HAP-1 (cell line): ENCODE data around the gene PDPK1.
"Not testable (repeated sequence)": the region's sequence is repeated elsewhere in the genome, so short reads cannot be mapped to it uniquely, and the experiment has no call there.

Experiments used
- DNase-seq, 2 experiments: peaks; one replicate each; pipeline ENCODE4 v3.0.0-alpha.2; 2016 to 2020; ENCODE audit warnings: low spot score in 2 of 2
- H3K27me3 ChIP-seq: fragments of 250-450 bp; sonication (Bioruptor Pico); 2 replicates; pipeline ENCODE4 v1.5.1; 2020; ENCODE audit warnings: low read depth, mild to moderate bottlenecking, moderate library complexity
- H3K36me3 ChIP-seq: fragments of 250-450 bp; sonication (Bioruptor Pico); replicated peaks from 2 replicates; pipeline ENCODE4 v1.5.1; 2020; ENCODE audit warnings: mild to moderate bottlenecking
- H3K4me1 ChIP-seq: fragments of 250-450 bp; sonication (Bioruptor Pico); 2 replicates; pipeline ENCODE4 v1.5.1; 2020; ENCODE audit warnings: mild to moderate bottlenecking
- H3K4me3 ChIP-seq: fragments of 250-450 bp; sonication (Bioruptor Pico); 2 replicates; pipeline ENCODE4 v1.5.1; 2020; ENCODE audit warnings: mild to moderate bottlenecking, moderate library complexity
- H3K9me3 ChIP-seq: fragments of 250-450 bp; sonication (Bioruptor Pico); 2 replicates; pipeline ENCODE4 v1.5.1; 2020; ENCODE audit warnings: mild to moderate bottlenecking, moderate library complexity
- in situ Hi-C: fragments of 300-500 bp; cut with MboI; formaldehyde crosslinking; loops from 3 replicates; pipeline ENCODE4 v1.14.3; 2020; ENCODE audit warnings: low sequenced_read_pairs, inconsistent platforms, mixed read lengths

Gene PDPK1

DNA sequence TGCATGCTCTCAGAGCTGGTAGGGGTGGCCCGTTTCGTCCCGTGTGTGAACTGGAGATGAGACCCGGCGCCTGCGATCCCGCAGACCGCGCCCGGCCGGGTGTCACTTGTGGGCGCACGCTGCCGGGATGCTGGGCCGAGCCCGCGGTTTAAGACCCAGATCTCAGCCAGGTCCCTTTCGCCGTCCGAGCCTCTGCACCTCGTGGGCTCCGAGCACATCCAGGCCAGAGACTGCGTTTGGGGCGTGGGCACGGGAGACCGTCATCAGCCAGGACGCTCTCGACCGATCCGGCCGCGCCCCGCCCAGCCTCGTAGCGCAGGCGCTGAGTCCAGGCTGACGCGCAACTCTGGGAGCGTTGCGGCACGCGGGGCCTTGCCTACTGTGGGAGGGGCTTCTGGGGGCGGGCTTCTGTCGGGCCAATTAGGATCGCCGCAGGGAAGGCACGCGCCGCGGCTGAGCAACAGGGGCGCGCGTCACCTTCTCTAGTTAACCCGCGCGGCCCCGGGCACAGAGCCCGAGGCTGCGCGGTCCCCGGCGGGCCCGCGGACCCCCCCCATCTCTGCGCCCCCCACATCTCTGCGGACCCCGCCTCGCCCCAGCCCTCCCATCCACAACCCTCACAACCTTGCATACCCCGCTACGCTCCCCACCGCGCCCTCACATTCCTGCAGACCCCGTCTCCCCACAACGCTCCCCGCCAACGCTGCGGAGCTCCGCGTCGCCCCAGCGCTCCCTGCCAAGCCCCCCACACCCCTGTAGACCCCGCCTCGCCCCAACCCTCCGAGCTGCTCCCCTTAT lies 5.9 kb upstream of the PDPK1 start:
- peak; percentile 96 to 99 for DNase-seq
- in situ Hi-C loops = no loop called here
- Histone ChIP-seq H3K36me3 (peaks cover 12% of the 10 kb centered on the region), H3K27me3 (no peaks in the 10 kb centered on the region), H3K9me3 (no peaks in the 10 kb centered on the region), H3K4me3 (peak overlapping the region; percentile 37), H3K4me1 (peaks cover 11% of the 10 kb centered on the region)

DNA sequence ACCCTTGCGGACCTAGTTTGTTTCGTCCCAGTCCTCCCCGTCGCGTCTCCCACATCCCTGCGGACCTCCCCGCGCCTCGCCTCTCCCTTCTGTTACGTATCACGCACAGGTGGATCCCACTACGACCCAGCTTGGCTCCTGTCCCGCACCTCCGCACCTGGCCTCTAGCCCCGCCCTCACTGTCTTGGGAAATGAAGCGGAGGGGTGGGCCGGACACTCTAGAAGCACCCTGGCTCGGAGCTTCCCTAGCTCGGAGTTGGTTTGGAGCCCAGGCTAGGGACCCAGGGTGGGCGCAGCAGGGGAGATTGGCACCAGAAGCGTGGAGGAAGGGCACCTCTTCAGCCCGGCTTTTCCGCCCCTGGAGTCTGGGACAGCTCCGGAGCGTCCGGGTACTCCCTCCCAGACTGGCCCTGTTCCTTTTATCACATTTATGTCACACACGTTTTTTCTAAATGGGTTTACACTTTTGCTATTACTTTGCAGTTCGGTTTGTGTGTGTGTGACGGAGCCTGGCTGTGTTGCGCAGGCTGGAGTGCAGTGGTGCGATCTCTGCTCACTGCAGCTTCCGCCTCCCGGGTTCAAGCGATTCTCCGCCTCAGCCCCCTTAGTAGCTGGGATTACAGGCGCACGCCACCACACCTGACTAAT lies 5.2 kb upstream of the PDPK1 start:
- DNase-seq = peak in 1 of 2 experiments; percentile 76

DNA sequence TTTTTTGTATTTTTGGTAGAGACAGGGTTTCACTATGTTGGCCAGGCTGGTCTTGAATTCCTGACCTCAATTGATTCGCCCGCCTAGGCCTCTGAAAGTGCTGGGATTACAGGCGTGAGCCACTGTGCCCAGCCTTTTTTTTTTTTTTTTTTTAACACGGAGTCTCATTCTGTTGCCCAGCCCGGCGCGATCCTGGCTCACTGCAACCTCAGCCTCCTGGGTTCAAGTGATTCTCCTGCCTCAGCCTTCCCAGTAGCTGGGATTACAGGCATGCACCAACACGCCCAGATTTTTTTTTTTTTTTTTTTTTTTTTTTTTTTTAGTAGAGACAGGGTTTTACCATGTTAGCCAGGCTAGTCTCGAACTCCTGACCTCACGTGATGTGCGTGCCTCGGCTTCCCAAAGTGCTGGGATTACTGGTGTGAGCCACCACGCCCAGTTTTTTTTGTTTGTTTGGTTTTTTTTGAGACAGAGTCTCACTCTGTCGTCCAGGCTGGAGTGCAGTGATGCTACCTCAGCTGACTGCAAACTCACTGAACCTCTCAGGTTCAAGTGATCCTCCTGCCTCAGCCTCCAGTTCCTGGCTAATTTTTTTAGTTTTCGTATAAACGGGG lies 4.6 kb upstream of the PDPK1 start:
- H3K36me3 ChIP-seq, H3K27me3 ChIP-seq, DNase-seq, in situ Hi-C loops, H3K9me3 ChIP-seq: not testable (repeated sequence)
- Histone ChIP-seq H3K4me1 (peaks cover 15% of the 10 kb centered on the region), H3K4me3 (peak overlapping the region; percentile 37)

More for the DNA sequence above, 5.2 kb upstream of the PDPK1 start:
- H3K9me3 ChIP-seq = no peaks in the 10 kb centered on the region
- in situ Hi-C loops = no loop called here
- H3K4me1 ChIP-seq = peaks cover 15% of the 10 kb centered on the region
- H3K36me3 ChIP-seq = peaks cover 10% of the 10 kb centered on the region
- H3K4me3 ChIP-seq = peak overlapping the region; percentile 37
- no peaks in the 10 kb centered on the region for H3K27me3 ChIP-seq

DNA sequence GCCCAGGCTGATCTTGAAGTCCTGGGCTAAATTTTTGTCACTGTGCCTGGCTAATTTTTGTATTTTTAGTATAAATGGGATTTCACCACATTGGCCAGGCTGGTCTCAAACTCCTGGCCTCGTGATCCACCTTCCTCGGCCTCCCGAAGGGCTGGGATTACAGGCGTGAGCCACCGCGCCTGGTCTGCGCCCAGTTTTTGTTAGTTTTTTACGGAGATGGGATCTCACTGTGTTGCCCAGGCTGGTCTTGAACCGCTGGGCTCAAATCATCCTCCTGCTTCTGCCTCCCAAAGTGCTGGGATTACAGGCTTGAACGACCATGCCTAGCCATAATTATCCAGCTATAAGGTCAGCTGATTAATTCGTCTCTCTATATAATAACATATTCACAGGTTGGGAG lies 3.9 kb upstream of the PDPK1 start:
- Histone ChIP-seq H3K36me3 (no peaks in the 10 kb centered on the region; the same call in none of the 2 replicates), H3K9me3 (no peaks in the 10 kb centered on the region), H3K4me1 (peaks cover 15% of the 10 kb centered on the region), H3K4me3 (no peak overlapping the region), H3K27me3 (no peaks in the 10 kb centered on the region)
- no peak for DNase-seq
- in situ Hi-C loops = no loop called here

DNA sequence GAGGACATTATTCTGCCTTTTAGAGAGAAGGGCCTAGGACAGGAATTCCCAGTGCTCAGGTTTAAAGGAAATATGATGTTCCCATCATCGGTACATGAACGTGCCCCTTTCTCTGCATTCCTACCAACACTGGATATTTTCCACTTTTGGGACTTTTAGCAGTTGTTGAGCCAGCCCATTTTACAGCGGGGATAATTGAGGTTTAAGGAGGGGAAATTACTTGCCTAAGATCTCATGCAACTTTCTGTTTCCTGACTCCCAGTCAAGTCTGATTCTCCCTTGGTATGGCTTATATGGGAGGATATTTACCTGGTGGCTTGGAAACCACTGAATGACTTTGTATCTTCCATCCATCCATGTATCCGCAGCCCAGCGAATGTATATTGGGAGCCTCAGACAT lies 3.5 kb upstream of the PDPK1 start:
- H3K9me3 ChIP-seq, H3K36me3 ChIP-seq, in situ Hi-C loops, H3K4me3 ChIP-seq, H3K27me3 ChIP-seq: not testable (repeated sequence)
- DNase-seq = peak in 1 of 2 experiments; percentile 7
- H3K4me1 ChIP-seq = peaks cover 15% of the 10 kb centered on the region

DNA sequence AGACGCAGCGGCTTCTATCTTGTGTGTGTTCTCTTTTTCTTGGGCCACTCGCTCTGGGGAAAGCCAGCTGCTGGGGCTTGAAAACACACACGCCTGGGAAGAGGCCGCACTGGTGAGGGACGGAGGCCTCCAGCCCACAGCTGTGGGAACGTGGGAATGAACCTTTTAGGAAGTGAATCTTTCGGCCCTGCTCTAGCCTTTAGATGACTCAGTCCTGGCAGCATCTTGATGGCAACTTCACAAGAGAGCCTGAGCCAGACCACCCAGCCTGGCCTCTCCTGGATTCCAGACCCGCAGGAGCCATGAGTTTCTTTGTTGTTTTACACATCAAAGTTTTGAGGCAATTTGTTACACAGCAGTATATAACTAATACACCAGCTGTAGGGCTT lies 2.2 kb upstream of the PDPK1 start:
- no peak overlapping the region for H3K4me3 ChIP-seq
- in situ Hi-C loops = loop anchor here (5.0 kb wide), 1 partner anchor 62 kb away; no protein-coding TSS in a partner anchor
- H3K9me3 ChIP-seq = no peaks in the 10 kb centered on the region
- peaks cover 15% of the 10 kb centered on the region for H3K4me1 ChIP-seq
- no peaks in the 10 kb centered on the region; the same call in 1 of the 2 replicates for H3K36me3 ChIP-seq
- DNase-seq = no peak
- H3K27me3 ChIP-seq = no peaks in the 10 kb centered on the region

DNA sequence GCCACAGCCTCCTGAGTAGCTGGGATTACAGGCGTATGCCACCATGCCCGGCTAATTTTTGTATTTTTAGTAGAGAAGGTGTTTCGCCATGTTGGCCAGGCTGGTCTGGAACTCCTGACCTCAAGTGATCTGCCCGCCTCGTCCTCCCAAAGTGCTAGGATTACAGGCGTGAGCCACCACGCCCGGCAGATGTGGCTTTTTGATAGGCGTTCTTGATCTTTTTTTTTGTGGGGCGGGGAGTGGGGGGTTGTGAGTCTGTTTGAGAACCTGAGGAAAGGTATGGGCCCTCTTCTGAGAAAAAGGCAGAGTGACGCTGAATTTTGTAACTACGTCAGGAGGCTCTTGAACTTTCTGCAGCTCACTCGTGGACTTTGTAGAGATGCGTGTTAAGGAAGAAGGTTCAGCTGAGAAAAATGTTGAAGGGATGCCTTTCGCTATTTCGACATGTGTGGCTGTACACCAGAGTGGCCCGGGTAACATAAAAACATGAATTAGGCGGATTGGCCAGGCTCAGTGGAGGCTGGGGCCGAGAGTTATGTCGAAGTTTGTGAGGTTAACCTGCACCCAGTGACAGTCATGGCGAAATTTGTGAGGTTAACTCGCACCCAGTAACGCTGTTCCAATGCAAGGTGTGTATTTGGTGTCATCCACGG lies 1.5 kb downstream of the PDPK1 start:
- not testable (repeated sequence) for H3K27me3 ChIP-seq, H3K36me3 ChIP-seq, DNase-seq, H3K9me3 ChIP-seq, H3K4me1 ChIP-seq
- in situ Hi-C loops = loop anchor here (5.0 kb wide), 1 partner anchor 58 kb away; no protein-coding TSS in a partner anchor
- H3K4me3 ChIP-seq = peak overlapping the region; percentile 32

DNA sequence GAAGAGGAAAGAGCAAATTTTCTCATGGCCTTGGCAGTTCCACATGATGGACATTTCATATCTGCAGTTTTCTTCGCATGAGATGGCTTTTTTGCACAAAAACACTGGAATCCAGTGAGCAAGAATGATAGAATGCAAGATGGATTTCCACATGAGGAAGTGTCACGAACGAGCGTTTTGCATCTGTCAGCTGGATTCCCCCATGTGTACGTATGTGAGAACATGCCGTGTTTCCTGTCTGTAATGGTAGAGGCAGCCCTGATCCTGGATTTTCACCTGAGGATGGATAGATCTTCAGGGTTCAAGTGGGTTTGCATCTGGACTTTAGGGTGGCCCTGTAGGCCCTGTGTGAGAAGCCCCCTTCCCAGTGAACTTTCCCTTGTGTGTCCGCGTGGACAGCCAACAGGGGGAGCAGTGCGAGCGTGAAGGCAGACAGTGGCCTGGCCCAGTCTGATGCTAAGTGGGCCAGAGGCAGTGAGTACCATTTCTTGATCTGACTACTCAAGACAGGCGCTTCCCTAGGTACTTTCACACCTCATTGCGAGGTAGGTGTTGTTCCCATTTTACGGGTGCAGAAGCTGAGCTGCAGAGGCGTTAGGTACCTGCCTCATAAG lies 2.1 kb downstream of the PDPK1 start:
- not testable (repeated sequence) for H3K27me3 ChIP-seq, H3K36me3 ChIP-seq, H3K4me1 ChIP-seq, H3K9me3 ChIP-seq, H3K4me3 ChIP-seq
- in situ Hi-C loops = loop anchor here (5.0 kb wide), 1 partner anchor 57 kb away; no protein-coding TSS in a partner anchor
- peak in 1 of 2 experiments; percentile 54 for DNase-seq

DNA sequence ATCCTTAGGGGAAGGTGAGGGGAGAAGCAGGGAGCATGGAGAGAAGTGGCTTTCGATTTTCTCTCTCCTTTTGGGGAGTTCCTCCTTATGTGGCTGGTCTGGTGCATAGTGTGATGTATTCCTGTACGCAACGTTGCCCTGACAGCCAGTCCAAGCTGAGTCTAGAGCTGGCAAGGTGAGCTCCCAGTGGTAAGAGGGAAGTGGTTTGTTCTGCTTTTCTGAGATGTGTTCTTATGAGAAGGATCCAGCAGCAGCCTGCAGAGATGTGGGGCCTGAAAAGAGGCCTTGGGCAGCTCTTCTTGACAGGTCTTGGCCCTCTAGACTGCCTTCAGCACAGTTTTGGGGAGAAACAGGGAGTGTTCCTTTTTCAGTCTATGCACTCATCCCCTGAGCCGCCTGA lies 3.1 kb downstream of the PDPK1 start:
- in situ Hi-C loops, H3K4me3 ChIP-seq, H3K27me3 ChIP-seq, H3K4me1 ChIP-seq, H3K9me3 ChIP-seq, H3K36me3 ChIP-seq, DNase-seq: not testable (repeated sequence)

DNA sequence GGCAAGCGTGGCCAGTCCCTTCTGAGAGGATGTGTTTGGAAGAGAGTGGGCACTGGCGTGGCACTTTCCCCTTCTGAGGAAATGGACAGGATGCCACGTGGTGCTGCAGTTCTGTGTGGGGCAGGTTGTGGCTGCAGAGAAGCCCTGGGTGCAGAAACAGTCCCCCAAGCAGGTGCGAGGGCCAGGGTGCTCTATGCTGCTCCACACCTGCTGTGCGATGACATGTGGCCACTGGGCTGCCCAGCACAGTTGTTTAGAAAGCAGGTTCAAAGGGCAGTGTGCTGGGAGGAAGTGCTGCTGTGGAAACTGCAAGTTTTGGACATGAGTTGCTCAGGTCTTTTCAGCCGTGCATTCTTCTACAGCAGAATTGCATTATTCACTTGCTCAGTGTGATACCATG lies 3.6 kb downstream of the PDPK1 start:
- in situ Hi-C loops, H3K27me3 ChIP-seq: not testable (repeated sequence)

DNA sequence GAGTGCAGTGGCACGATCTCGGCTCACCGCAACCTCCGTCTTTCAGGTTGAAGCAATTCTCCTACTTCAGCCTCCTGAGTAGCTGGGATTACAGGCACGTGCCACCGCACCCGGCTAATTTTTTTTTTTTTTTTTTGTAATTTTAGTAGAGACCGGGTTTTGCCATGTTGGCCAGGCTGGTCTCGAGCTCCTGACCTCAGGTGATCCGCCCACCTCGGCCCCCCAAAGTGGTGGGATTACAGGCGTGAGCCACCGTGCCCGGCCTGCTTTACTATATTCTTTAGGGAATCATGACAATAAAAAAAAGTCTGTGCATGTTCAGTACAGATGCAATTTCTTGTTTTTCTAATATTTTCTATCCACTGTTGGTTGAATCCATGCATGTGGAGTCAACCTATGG lies 6.0 kb downstream of the PDPK1 start:
- H3K27me3 ChIP-seq, H3K36me3 ChIP-seq, H3K4me1 ChIP-seq, in situ Hi-C loops, H3K9me3 ChIP-seq, H3K4me3 ChIP-seq, DNase-seq: not testable (repeated sequence)

More for the DNA sequence above, 3.6 kb downstream of the PDPK1 start:
- H3K36me3 ChIP-seq, H3K9me3 ChIP-seq, DNase-seq, H3K4me1 ChIP-seq, H3K4me3 ChIP-seq: not testable (repeated sequence)

DNA sequence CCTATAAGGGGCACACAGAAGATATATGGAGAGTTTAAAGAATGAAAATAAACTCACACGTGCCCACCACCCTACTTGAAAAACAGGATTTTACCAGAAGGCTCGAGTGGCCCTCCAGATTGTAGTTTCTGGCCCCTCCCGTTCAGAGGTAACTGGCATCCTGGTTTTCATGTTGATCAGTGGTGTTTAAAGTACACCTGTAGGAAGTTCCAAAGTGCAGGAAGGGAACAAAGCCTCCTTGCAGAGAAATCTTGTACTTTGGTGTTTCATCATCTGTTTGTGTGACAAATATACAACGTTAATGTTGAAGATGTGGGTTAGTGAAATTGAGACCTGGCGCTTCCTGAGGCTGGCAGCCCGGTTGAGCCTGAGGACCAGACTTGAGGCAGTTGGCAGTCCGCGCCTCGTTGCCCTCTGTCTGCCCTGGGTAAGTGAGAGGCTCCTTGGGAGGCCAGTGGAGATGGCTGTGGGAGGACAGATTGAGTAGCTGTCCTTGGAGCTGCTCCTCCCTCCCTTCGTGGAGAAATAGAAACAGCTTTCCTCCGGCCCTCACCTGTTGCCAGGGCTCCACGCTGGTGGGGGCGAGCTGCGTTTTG lies 12.6 kb downstream of the PDPK1 start:
- H3K4me3 ChIP-seq, H3K9me3 ChIP-seq, H3K27me3 ChIP-seq, H3K4me1 ChIP-seq, in situ Hi-C loops, H3K36me3 ChIP-seq, DNase-seq: not testable (repeated sequence)

DNA sequence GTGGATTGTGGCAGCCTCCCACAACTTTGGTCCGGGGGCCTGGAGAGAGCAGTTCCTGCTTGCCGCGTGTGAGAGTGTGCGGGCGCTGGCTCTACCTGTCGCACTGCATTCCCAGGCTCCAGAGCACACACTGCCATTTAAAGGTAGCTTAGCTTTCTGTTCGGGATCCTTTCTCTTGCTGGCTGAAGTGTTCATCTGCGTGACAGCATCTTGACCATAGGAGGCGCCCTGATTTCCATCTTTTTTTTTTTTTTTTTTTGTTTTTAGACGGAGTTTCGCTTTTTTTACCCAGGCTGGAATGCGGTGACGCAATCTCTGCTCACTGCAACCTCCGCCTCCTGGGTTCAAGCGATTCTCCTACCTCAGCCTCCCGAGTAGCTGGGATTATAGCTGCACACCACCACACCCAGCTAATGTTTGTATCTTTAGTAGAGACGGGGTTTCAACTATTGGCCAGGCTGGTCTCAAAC lies 13.6 kb downstream of the PDPK1 start:
- DNase-seq, H3K27me3 ChIP-seq, H3K4me1 ChIP-seq, in situ Hi-C loops, H3K36me3 ChIP-seq, H3K9me3 ChIP-seq, H3K4me3 ChIP-seq: not testable (repeated sequence)
